HepG2 (cell line): ENCODE measurements around the gene HCK. TPM values are rescaled to one million over a fixed set of nuclear protein-coding genes. Genes with fewer than 3 reads are reported as not detected.

Experiments
- ARHGAP35 ChIP-seq: sonication (generic); formaldehyde crosslinking; IDR thresholded peaks from 2 replicates; pipeline ENCODE4 v1.9.0; 2022; ENCODE audit warnings: mild to moderate bottlenecking, inconsistent platforms, moderate library complexity, missing genetic modification reagents, borderline replicate concordance
- ARID2 ChIP-seq: sonication (generic); formaldehyde crosslinking; IDR thresholded peaks from 2 replicates; pipeline ENCODE4 v1.8.1; 2022; ENCODE audit warnings: mild to moderate bottlenecking, missing genetic modification reagents, borderline replicate concordance
- DR1 ChIP-seq: sonication (generic); formaldehyde crosslinking; IDR thresholded peaks from 2 replicates; pipeline ENCODE4 v1.8.0; 2021; ENCODE audit warnings: mild to moderate bottlenecking, missing genetic modification reagents, inconsistent platforms
- ETV5 ChIP-seq: IDR thresholded peaks from 2 replicates; pipeline ENCODE4 v1.6.1; 2018; ENCODE audit warnings: missing biosample characterization, missing genetic modification reagents, inconsistent platforms, borderline replicate concordance
- FOXK1 ChIP-seq: sonication (generic); formaldehyde crosslinking; IDR thresholded peaks from 2 replicates; pipeline ENCODE4 v1.4.0; 2020; ENCODE audit warnings: low read depth, missing genetic modification reagents, borderline replicate concordance
- HNF4G ChIP-seq, 2 experiments: sonication (generic) in 1 of 2; formaldehyde crosslinking in 1 of 2; IDR thresholded peaks; 2 replicates each; pipeline versions ENCODE4 v1.4.0 to v1.6.1; 2011 to 2020; ENCODE audit warnings: borderline replicate concordance in 2 of 2, low read depth in 2 of 2, mild to moderate bottlenecking in 2 of 2, low read length in 1 of 2, missing genetic modification reagents in 1 of 2, moderate library complexity in 1 of 2
- JDP2 ChIP-seq: sonication (generic); formaldehyde crosslinking; IDR thresholded peaks from 2 replicates; pipeline ENCODE4 v1.8.1; 2022; ENCODE audit warnings: missing genetic modification reagents, borderline replicate concordance
- MAFF ChIP-seq: IDR thresholded peaks from 2 replicates; pipeline ENCODE4 v1.6.1; 2011; ENCODE audit warnings: low read depth, low read length, improper control_type of control experiment
- NFATC3 ChIP-seq: sonication (generic); formaldehyde crosslinking; IDR thresholded peaks from 2 replicates; pipeline ENCODE4 v1.5.1; 2020; ENCODE audit warnings: mild to moderate bottlenecking, missing genetic modification reagents
- NR2F6 ChIP-seq, 2 experiments: IDR thresholded peaks; 2 replicates each; pipeline ENCODE4 v1.6.1; 2016; ENCODE audit warnings: antibody characterized with exemption in 1 of 2, mild to moderate bottlenecking in 1 of 2
- NRL ChIP-seq: sonication (generic); formaldehyde crosslinking; IDR thresholded peaks from 2 replicates; pipeline ENCODE4 v1.5.0; 2020; ENCODE audit warnings: missing genetic modification reagents, mild to moderate bottlenecking, moderate library complexity, borderline replicate concordance
- PPARG ChIP-seq: conservative IDR thresholded peaks from 2 replicates; pipeline ENCODE4 v1.6.1; 2016; ENCODE audit warnings: missing biosample characterization, missing genetic modification reagents
- RARG ChIP-seq: sonication (generic); formaldehyde crosslinking; IDR thresholded peaks from 2 replicates; pipeline ENCODE4 v1.4.0; 2020; ENCODE audit warnings: low read depth, mild to moderate bottlenecking, missing genetic modification reagents
- SETDB1 ChIP-seq: sonication (generic); formaldehyde crosslinking; IDR thresholded peaks from 2 replicates; pipeline ENCODE4 v1.5.1; 2020; ENCODE audit warnings: missing genetic modification reagents, mild to moderate bottlenecking, borderline replicate concordance
- SPEN ChIP-seq: sonication (generic); formaldehyde crosslinking; IDR thresholded peaks from 2 replicates; pipeline ENCODE4 v1.5.1; 2020; ENCODE audit warnings: low read depth, mild to moderate bottlenecking, missing genetic modification reagents
- TBX2 ChIP-seq: sonication (generic); formaldehyde crosslinking; IDR thresholded peaks from 2 replicates; pipeline ENCODE4 v1.5.0; 2020; ENCODE audit warnings: missing genetic modification reagents, mild to moderate bottlenecking, borderline replicate concordance
- XRCC5 ChIP-seq: fragments of 200-400 bp; formaldehyde crosslinking; optimal IDR thresholded peaks from 2 replicates; pipeline ENCODE3; 2017; ENCODE audit warnings: mild to moderate bottlenecking, low read length
- ZNF17 ChIP-seq: sonication (generic); formaldehyde crosslinking; IDR thresholded peaks from 2 replicates; pipeline ENCODE4 v1.5.0; 2020; ENCODE audit warnings: mild to moderate bottlenecking, missing genetic modification reagents
- ZNF225 ChIP-seq: sonication (generic); formaldehyde crosslinking; IDR thresholded peaks from 2 replicates; pipeline ENCODE4 v1.4.0; 2020; ENCODE audit warnings: mild to moderate bottlenecking, missing genetic modification reagents
- ZNF547 ChIP-seq: sonication (generic); formaldehyde crosslinking; IDR thresholded peaks from 2 replicates; pipeline ENCODE4 v1.5.1; 2020; ENCODE audit warnings: mild to moderate bottlenecking, missing genetic modification reagents
- ZNF564 ChIP-seq: sonication (generic); formaldehyde crosslinking; IDR thresholded peaks from 2 replicates; pipeline ENCODE4 v1.8.1; 2023; ENCODE audit warnings: mild to moderate bottlenecking, missing genetic modification reagents
- ZNF619 ChIP-seq: sonication (generic); formaldehyde crosslinking; IDR thresholded peaks from 2 replicates; pipeline ENCODE4 v1.4.0; 2020; ENCODE audit warnings: mild to moderate bottlenecking, missing genetic modification reagents
- ZNF687 ChIP-seq: sonication (generic); formaldehyde crosslinking; IDR thresholded peaks from 2 replicates; pipeline ENCODE4 v1.5.1; 2020; ENCODE audit warnings: mild to moderate bottlenecking, missing genetic modification reagents, moderate library complexity
- ZUFSP ChIP-seq: sonication (generic); formaldehyde crosslinking; IDR thresholded peaks from 2 replicates; pipeline ENCODE4 v1.9.0; 2021; ENCODE audit warnings: missing genetic modification reagents, mild to moderate bottlenecking, borderline replicate concordance
- polyA plus RNA-seq, 8 experiments: library from polyadenylated mRNA; depleted of rRNA in 3 of 8; stranded (reverse) in 7 of 8; unstranded in 1 of 8; fragments of >200 nt; fragmentation: Illumina TruSeq in 4 of 8; extraction: Trizol in 4 of 8; gene quantifications; 2 replicates each; pipeline versions ENCODE4 v1.2.1 to v1.2.3, GENCODE V29; 2011 to 2016; ENCODE audit warnings: low read depth in 4 of 8, missing spikeins in 1 of 8, mixed read lengths in 1 of 8; ENCODE audit not compliant: insufficient read depth in 1 of 8
- total RNA-seq, 5 experiments: library from RNA; depleted of rRNA; stranded (reverse); fragments of >200 nt; fragmentation: Illumina TruSeq; extraction: Trizol; gene quantifications; 2 replicates each; pipeline ENCODE4 v1.2.3, GENCODE V29; 2016; ENCODE audit warnings: low read depth in 1 of 5

Gene HCK
- total and polyA plus RNA-seq, 2 of the 13 experiments (the other 11 are each of a cell fraction or from before 2014, with no cell fraction given), result 0.04 TPM; not detected in 1

- TF ChIP-seq ZNF225, result peak; percentile 93
- TF ChIP-seq ARID2 (CRISPR knock-in tag), result no peak
- no peak for TF ChIP-seq MAFF
- TF ChIP-seq SETDB1 (CRISPR knock-in tag), result no peak
- no peak for TF ChIP-seq RARG
- peak; percentile 93 for TF ChIP-seq ZNF687
- TF ChIP-seq JDP2, result no peak
- 0 out of 2 replicates have a peak, but pooled peaks have one; percentile 14 for TF ChIP-seq ETV5 (CRISPR knock-in tag)
- TF ChIP-seq ARHGAP35 (CRISPR knock-in tag), result peak; percentile 87; the same call in 1 of the 2 replicates
- peak; percentile 92 for TF ChIP-seq XRCC5
- no peak for TF ChIP-seq ZUFSP (CRISPR knock-in tag)
- TF ChIP-seq DR1, result no peak
- TF ChIP-seq NFATC3 (CRISPR knock-in tag), result no peak
- TF ChIP-seq PPARG (CRISPR knock-in tag), result no peak
- no peak for TF ChIP-seq ZNF564
- peak; percentile 57; the same call in 1 of the 2 replicates for TF ChIP-seq TBX2 (CRISPR knock-in tag)
- peak; percentile 45; the same call in 1 of the 2 replicates for TF ChIP-seq NRL (CRISPR knock-in tag)
- TF ChIP-seq SPEN (CRISPR knock-in tag), result peak; percentile 68
- TF ChIP-seq ZNF17 (CRISPR knock-in tag), result no peak
- TF ChIP-seq HNF4G (IDR thresholded peaks at IDR 0.05; ENCODE audit: borderline replicate concordance, low read depth, low read length), result no peak
- TF ChIP-seq HNF4G (CRISPR knock-in tag; IDR thresholded peaks at IDR 0.05; ENCODE audit: borderline replicate concordance, low read depth), result 0 out of 2 replicates have a peak, but pooled peaks have one; percentile 57
- peak; percentile 72; the same call in 1 of the 2 replicates for TF ChIP-seq FOXK1 (CRISPR knock-in tag)
- TF ChIP-seq ZNF619 (CRISPR knock-in tag), result 0 out of 2 replicates have a peak, but pooled peaks have one; percentile 61
- no peak for TF ChIP-seq NR2F6 (IDR thresholded peaks at IDR 0.05)
- peak; percentile 20; the same call in 1 of the 2 replicates for TF ChIP-seq NR2F6 (CRISPR knock-in tag; IDR thresholded peaks at IDR 0.05)
- peak; percentile 48; the same call in 1 of the 2 replicates for TF ChIP-seq ZNF547 (CRISPR knock-in tag)
Measured at GRCh38 chr20:32028647-32029372, 23.2 kb upstream of the HCK start (continued).
